Inflammatory macrophage treated with lipopolysaccharide for 1 hour (primary cell): Measurements from ENCODE around the gene CORO1C.

Source experiments
- DNase-seq, 2 donors: peaks; one replicate each; pipeline ENCODE4 v3.0.0-alpha.2; 2020 to 2022

Gene CORO1C

GRCh38 chr12:108613548-108613947 lies 117.8 kb downstream of the CORO1C start:
- DNase-seq: peak; percentile 81 to 95

- no peak for DNase-seq
Measured at GRCh38 chr12:108612788-108613282, 118.5 kb downstream of the CORO1C start.

DNA sequence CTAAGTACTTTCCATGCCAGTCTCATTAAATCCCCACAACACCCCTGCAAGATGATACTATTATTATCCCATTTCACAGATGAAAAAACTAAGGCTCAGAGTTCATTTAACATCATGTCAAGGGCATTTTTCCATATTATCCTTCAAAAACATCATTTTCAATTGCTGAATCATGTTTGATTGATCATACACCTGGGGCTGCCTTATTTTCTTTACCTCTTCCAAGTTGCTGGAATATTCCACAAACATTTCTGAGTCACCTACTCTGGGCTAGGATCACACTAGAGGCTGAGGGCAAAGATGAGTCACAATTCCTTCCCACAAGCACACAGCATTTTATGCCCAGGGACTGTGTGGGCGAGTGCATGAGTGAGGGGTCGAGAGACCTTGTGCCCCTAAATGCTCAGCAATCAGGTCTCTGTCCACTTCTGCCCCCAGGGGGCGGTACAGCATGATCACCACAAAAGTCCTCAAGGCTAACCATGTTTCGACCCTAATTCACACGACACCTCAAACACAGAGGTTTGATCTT lies 119.4 kb downstream of the CORO1C start:
- peak; percentile 53 to 70 for DNase-seq

GRCh38 chr12:108610856-108611605 lies 120.3 kb downstream of the CORO1C start:
- no peak for DNase-seq

DNA sequence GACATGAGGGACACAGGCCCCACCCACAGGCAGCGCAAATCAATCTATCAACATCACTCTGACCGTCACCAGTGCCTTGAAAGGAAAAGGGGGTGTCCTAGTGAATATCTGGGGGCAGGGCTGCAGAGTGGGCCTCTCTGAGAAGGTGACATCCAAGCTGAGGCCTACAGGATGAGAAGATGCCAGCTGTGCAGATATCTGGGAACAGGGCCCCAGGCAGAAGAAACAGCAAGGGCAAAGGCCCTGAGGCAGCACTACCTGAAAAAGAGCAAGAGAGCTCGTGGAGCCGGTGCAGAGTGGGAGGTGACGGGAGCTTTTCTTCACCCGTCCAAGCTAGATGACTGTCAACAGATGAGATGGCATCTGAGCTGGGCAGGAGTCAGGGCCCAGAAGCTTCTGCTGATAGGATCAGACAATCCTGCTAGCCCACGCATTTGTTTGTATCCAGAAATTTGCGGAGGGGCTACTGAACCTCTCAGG lies 120.9 kb downstream of the CORO1C start:
- no peak for DNase-seq

GRCh38 chr12:108609537-108610335 lies 121.6 kb downstream of the CORO1C start:
- DNase-seq: no peak

GRCh38 chr12:108608616-108609015 lies 122.7 kb downstream of the CORO1C start:
- no peak for DNase-seq

- DNase-seq: no peak
Measured at GRCh38 chr12:108607981-108608600, 123.2 kb downstream of the CORO1C start.

GRCh38 chr12:108606492-108606891 lies 124.8 kb downstream of the CORO1C start:
- DNase-seq: no peak

DNA sequence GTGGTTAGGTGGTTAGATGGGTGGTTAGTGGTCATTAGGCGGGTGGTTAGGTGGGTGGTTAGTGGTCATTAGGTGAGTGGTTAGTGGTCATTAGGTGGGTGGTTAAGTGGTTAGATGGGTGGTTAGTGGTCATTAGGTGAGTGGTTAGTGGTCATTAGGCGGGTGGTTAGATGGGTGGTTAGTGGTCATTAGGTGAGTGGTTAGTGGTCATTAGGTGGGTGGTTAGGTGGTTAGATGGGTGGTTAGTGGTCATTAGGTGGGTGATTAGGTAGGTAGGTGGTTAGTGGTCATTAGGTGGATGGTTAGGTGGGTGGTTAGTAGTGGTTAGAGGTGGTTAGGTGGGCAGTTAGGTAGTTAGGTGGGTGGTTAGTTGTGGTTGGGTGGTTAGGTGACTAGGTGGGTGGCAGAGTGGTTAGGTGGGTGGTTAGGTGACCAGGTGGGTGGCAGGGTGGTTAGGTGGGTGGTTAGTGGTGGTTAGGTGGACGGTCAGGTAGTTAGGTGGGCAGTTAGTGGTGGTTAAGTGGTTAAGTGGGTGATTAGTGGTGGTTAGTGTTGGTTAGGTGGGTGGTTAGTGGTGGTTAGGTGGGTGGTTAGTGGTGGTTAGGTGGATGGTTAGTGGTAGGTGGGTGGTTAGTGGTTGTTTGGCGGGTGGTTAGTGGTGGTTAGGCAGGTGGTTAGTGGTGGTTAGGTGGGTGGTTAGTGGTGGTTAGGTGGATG lies 125.5 kb downstream of the CORO1C start:
- no peak for DNase-seq

- DNase-seq: no peak
Measured at GRCh38 chr12:108605000-108605689, 126.2 kb downstream of the CORO1C start.

GRCh38 chr12:108604208-108604941 lies 126.9 kb downstream of the CORO1C start:
- DNase-seq: no peak

DNA sequence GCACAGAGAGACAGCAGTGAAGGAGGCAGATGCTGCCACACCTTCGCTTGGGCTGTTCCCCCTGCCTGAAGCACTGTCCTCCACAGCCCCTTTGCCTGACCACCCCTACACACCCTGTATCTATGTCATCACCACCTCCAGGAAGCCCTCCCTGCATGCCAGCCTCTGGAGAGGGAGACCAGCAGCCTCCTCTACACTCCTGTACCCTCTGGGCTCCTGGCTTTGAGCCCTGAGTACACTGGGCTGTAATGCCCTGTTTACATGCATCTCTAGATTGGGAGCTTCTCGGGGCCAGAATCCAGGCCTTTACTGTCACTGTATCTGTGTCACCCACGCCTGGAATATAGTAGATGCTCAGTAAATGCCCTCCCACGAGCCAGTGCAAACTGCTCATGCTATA lies 127.6 kb downstream of the CORO1C start:
- DNase-seq: no peak

GRCh38 chr12:108602976-108603704 lies 128.2 kb downstream of the CORO1C start:
- DNase-seq: no peak

- no peak for DNase-seq
Measured at GRCh38 chr12:108602209-108602705, 129.1 kb downstream of the CORO1C start.

GRCh38 chr12:108600702-108601007 lies 130.7 kb downstream of the CORO1C start:
- DNase-seq: no peak

DNA sequence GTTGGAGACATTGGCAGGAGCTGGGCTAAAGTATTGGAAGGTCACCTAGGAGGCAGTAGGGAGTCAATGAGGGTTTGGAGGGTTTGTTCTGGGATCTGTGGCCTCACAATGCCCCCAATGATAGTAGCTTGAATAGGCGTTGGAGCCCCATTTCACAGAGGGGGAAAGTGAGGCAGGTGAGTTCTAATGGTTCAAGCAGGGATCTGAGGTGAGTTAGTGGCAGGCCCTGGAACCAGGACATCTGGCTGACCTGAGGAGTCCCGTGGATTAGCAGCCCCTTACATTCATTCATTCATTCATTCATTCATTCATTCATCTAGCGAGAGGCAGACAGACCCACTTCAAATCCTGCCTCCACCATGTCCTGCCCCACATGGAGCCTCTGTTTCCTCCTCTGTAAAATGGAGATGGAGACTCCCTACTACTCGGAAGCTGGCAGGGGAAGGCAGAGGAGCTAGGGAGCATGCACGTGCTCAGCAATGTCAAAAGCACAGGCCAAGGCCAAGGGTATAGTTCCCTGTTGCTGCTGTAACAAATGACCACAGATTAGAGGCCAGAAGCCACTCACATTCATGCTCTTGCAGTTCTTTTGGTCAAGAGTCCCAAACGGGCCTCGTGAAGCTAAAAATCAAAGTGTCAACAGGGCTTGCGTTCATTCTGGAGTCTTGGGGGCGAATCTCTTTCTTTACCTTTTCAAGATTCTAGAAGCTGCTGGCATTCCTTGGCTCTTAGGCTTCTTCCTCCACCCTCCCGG lies 131.2 kb downstream of the CORO1C start:
- no peak for DNase-seq

- DNase-seq: no peak
Measured at GRCh38 chr12:108599541-108599940, 131.8 kb downstream of the CORO1C start.

DNA sequence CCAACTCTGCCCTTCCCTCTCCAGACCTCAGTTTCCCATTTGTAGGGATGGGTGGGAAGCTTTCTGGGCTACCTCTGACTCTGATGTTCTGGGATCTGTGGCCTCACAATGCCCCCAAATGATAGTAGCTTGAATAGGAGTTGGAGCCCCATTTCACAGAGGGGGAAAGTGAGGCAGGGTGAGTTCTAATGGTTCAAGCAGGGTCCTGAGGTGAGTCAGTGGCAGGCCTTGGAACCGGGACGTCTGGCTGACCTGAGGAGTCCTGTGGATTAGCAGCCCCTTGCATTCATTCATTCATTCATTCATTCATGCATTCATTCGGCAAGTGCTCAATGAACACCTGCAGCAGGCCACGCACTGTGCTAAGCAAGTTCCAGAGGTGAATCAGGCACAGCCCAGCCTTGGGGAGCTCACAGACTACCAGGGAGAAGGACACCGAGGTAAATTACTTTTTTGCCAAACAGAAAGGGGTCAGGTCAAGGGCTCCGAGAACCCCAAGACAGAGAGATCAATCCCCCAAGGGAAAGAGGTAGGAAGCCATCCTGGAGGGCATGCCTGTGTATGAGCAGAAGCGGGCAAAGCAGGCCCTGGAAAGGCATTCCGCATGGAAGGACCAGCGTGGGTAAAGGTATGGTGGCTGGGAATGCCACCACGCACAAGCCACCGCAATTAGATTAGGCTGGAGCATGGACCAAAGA lies 132.6 kb downstream of the CORO1C start:
- DNase-seq: no peak
